Cardiac fibroblast (primary cell): ENCODE data around the gene TBC1D14.

Experiments used
- DNase-seq, 2 donors: peaks; one replicate each; pipeline versions ENCODE4 v3.0.0 to v3.0.0-alpha.2; 2010; ENCODE audit warnings: low read depth in 2 of 2
- H3K4me3 ChIP-seq, 2 donors: replicated peaks in 1 of 2; 1 replicate in 1 of 2; 2 replicates in 1 of 2; pipeline ENCODE4 v1.5.1; 2011; ENCODE audit warnings: low read depth in 2 of 2, low read length in 2 of 2, mild to moderate bottlenecking in 2 of 2, moderate library complexity in 1 of 2
- TF ChIP-seq, protein P1 (sequence below): IDR thresholded peaks from one replicate; pipeline ENCODE4 v1.5.1; 2011; ENCODE audit warnings: low read depth, mild to moderate bottlenecking, low read length, inconsistent platforms

Gene TBC1D14

DNA sequence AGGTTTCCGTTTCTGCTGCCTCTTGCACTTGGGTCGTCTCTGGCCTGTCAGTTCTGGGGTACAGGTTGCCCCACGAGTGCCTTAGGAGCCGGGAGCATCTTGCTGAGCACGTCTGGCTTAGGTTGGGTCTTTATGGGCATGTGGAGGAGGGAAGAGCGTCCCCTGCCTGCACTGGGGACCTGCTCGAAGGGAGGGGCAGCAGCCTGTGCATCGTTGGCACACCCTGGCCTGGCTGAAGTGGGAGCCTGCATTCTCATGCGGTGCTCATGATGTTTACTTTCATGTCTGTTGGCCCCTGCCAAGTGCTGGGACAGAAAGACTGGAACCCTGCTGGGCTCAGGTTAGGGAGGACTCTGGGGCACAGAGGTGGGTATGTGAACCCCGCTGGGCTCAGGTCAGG, 109.7 kb downstream of the TBC1D14 start:
- DNase-seq, result no peak
- TF ChIP-seq, protein P1, sequence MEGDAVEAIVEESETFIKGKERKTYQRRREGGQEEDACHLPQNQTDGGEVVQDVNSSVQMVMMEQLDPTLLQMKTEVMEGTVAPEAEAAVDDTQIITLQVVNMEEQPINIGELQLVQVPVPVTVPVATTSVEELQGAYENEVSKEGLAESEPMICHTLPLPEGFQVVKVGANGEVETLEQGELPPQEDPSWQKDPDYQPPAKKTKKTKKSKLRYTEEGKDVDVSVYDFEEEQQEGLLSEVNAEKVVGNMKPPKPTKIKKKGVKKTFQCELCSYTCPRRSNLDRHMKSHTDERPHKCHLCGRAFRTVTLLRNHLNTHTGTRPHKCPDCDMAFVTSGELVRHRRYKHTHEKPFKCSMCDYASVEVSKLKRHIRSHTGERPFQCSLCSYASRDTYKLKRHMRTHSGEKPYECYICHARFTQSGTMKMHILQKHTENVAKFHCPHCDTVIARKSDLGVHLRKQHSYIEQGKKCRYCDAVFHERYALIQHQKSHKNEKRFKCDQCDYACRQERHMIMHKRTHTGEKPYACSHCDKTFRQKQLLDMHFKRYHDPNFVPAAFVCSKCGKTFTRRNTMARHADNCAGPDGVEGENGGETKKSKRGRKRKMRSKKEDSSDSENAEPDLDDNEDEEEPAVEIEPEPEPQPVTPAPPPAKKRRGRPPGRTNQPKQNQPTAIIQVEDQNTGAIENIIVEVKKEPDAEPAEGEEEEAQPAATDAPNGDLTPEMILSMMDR, result no peak
- no peak overlapping the region for H3K4me3 ChIP-seq

DNA sequence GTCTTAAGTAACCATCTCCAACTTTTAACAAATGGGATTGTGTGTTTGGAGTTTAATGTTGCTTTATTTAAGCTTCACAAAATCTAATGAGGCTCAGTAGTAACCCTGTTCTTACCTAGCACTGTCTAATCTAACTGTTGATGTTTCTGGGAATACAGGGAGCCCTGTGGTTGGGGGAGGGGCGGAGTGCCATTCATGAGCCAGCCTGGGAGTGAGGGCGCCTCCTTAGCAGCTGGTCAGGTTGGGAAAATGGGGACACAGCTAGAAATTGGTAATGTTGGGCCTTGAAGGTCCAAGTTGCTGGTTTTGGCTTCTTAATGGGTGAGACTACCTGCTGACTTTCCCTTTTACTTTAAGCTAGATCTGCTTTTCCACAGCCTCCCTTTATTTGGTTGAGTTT, 110.7 kb downstream of the TBC1D14 start:
- no peak overlapping the region for H3K4me3 ChIP-seq
- TF ChIP-seq, protein P1, result no peak
- DNase-seq, result no peak

DNA sequence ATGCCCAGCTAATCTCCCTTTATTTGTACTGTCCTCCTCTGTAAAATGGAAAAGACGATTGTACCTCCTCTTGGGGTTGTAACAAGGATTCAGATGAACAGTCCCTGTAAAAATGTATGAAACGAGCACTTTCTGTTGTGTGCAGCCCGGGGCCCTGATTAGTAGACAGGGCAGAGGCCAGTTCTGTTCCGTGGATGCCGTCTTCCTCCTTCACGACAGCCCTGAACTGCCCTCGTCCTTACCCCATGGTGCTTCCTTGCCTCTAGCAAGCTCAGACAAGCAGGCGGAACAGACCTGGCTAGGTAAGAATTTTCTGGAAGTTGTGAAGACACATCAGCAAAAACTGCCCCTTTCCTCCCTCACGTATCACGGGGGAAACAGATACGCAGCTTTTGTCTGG, 111.2 kb downstream of the TBC1D14 start:
- no peak for DNase-seq
- TF ChIP-seq, protein P1, result no peak
- H3K4me3 ChIP-seq, result no peak overlapping the region

DNA sequence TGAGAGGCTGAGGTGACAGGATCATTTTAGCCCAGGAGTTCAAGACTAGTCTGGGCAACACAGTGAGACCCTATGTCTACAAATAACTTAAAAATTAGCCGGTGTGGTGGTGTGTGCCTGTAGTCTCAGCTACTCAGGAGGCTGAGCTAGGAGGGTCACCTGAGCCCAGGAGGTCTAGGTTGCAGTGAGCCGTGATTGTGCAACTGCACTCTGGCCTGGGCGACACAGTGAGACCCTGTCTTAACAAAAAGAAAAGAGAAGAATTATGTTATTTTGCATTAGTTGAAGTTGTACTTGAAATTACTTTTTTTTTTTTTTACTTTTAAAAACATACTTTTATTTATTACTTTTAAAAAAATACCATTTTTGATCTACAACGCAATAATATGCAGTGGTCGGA, 111.7 kb downstream of the TBC1D14 start:
- TF ChIP-seq, protein P1, result no peak
- no peak overlapping the region for H3K4me3 ChIP-seq
- DNase-seq, result no peak

DNA sequence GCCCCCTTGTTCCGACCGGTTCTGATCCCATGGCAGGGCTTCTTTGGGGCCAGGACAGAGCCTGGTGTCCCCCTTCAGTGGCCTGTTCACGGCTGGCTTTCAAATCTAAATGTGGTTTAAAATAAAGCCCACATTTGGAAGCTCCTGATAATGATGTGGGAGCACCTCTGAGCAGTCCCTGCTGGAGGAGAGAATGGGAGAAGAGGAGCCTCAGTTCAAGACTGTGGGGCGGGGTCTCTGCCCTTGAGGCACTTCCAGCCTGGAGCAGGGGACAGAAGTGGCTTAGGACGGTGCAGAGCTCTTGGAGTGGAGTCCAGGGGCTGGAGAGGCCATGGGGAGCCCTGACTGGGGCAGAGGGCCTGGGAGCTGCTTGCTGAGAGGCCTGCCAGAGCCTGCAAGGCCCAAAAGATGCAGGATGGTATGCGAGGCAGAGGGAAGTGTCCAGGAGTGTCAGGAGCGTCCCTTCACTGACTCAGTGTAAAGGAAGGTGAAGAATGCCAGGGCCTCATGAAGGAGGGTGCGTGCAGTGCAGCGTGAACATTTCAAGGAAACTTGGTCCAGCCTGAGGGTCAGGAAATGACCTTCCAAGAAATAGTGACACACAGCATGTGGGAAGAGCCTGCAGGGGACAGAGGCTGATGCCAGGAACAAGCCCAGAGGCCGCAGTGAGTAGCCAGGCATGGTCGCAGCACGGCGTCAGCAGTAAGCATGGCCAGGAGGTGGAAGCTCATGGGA, 112.5 kb downstream of the TBC1D14 start:
- no peak overlapping the region for H3K4me3 ChIP-seq
- peak; percentile 69 to 89 for DNase-seq
- TF ChIP-seq, protein P1, result no peak

DNA sequence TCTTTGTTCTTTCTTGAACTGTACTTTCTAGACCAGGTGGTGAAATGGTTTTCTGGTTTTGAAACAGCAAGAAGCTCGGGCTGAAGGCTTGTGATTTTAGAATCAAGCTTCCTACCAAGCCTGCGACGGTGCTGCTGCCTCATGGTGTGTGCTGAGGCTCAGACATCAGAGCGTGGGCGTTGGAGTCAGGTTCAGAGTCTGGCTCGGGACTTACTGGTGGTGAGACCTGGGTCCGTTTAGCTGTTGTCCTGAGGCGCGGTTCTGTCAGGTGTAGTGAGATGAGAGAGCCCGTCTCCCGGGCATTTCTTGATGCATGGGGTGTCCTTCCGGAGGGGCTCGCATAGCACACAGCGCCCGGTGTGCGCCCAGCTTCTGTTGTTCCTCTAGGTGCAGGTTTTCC, 113.9 kb downstream of the TBC1D14 start:
- TF ChIP-seq, protein P1, result no peak
- no peak overlapping the region for H3K4me3 ChIP-seq
- no peak for DNase-seq

DNA sequence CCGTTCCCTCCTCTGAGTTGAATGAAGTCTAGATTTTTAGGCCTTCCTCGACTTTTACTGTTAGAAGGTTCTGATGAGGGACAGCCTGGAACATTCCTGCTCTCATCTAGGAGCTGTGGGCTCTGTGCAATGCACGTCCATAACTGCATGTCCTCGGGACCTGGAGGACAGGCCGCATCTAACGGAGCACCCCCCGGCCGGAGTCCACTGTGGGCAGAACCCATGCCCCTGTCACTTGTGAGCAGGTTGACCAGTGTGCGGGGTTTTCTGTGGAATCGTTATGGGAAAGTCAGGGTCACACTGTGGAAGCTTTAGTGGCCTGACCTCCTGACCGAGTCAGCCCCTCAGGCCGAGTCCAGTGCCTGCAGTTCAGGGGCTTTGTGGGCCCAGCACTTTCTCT, 114.3 kb downstream of the TBC1D14 start:
- H3K4me3 ChIP-seq, result no peak overlapping the region
- DNase-seq, result no peak
- TF ChIP-seq, protein P1, result no peak
